B cell (primary cell): Measurements from ENCODE around the gene SH2D4B.

Experiments used
- EZH2 ChIP-seq: IDR thresholded peaks from 2 replicates; pipeline ENCODE4 v1.6.1; 2012; ENCODE audit warnings: borderline replicate concordance, low read depth, mild to moderate bottlenecking, moderate library complexity, low read length; ENCODE audit not compliant: insufficient read depth, poor library complexity, severe bottlenecking
- TF ChIP-seq, protein P1 (sequence below): fragments of 200-600 bp; IDR thresholded peaks from one replicate; pipeline ENCODE4 v1.8.0; 2022; ENCODE audit warnings: antibody characterized with exemption, mild to moderate bottlenecking

DNA sequence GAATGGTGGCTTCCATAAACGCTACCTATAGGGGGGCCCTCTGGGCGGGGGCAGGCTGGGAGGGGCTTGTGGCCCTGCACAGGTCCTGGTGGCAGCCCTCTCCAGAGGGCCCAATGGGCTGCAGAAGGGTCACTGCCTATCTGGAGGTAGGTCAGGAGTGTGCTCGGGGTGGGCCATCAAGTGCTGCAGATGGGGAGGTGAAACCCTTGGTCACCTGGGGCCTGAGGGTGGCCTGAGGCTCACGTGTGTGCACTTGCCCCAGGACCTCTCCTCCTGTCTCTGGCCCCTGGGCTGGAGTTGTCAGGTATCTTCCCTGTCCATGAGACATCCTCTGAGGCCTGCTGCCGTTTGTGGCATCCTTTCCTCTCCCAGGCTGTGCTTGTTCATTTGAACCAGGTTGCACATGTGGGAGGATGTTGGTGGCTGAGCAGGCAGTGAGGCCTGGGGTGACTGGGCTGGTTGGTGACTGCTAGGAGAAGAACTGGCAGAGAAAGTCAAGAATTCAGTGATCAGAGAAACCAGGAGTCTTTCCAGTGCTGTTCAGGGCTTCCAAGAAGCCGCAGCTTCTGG, 21.1 kb upstream of the SH2D4B start:
- TF ChIP-seq, protein P1, sequence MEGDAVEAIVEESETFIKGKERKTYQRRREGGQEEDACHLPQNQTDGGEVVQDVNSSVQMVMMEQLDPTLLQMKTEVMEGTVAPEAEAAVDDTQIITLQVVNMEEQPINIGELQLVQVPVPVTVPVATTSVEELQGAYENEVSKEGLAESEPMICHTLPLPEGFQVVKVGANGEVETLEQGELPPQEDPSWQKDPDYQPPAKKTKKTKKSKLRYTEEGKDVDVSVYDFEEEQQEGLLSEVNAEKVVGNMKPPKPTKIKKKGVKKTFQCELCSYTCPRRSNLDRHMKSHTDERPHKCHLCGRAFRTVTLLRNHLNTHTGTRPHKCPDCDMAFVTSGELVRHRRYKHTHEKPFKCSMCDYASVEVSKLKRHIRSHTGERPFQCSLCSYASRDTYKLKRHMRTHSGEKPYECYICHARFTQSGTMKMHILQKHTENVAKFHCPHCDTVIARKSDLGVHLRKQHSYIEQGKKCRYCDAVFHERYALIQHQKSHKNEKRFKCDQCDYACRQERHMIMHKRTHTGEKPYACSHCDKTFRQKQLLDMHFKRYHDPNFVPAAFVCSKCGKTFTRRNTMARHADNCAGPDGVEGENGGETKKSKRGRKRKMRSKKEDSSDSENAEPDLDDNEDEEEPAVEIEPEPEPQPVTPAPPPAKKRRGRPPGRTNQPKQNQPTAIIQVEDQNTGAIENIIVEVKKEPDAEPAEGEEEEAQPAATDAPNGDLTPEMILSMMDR = no peak
- TF ChIP-seq EZH2 = no peak
